WTC11 (cell line): ENCODE data around the gene PURA. TPM values are rescaled to one million over a fixed set of nuclear protein-coding genes. Genes with fewer than 3 reads are reported as not detected.

Experiments
- ATAC-seq: fragments of 200-7000 bp; cut with Tn5 transposase; 2 replicates; pipeline ENCODE4 v1.10.0; 2021; ENCODE audit warnings: mild to moderate bottlenecking, moderate library complexity
- CTCF ChIA-PET: fragments of 300-600 bp; sonication (Branson Sonifier 250); formaldehyde crosslinking; loops from one replicate; lab custom pipeline; 2021; ENCODE audit warnings: antibody characterized with exemption; lab: Charles Lee
- POLR2A ChIA-PET: fragments of 350-600 bp; sonication (Branson Sonifier 250); formaldehyde crosslinking; loops from one replicate; lab custom pipeline; 2021; ENCODE audit warnings: antibody characterized with exemption; lab: Charles Lee
- DNase-seq: peaks from one replicate; pipeline ENCODE4 v3.0.0; 2021; ENCODE audit warnings: low spot score
- H3K27ac Mint-ChIP-seq: 2 replicates; pipeline ENCODE4 v1.8.0; 2021; ENCODE audit warnings: mixed read lengths
- H3K27me3 Mint-ChIP-seq: 2 replicates; pipeline ENCODE4 v1.8.0; 2021; ENCODE audit warnings: low read depth, mild to moderate bottlenecking, moderate library complexity, mixed read lengths
- H3K36me3 Mint-ChIP-seq: 2 replicates; pipeline ENCODE4 v1.8.0; 2021; ENCODE audit warnings: mixed read lengths
- H3K4me1 Mint-ChIP-seq: 2 replicates; pipeline ENCODE4 v1.8.0; 2022; ENCODE audit warnings: mixed read lengths
- H3K4me3 Mint-ChIP-seq: 2 replicates; pipeline ENCODE4 v1.8.0; 2021; ENCODE audit warnings: mild to moderate bottlenecking, moderate library complexity, mixed read lengths
- H3K9me3 Mint-ChIP-seq: 2 replicates; pipeline ENCODE4 v1.8.0; 2021; ENCODE audit warnings: mixed read lengths
- FOXP1 ChIP-seq: sonication (generic); formaldehyde crosslinking; IDR thresholded peaks from 2 replicates; pipeline ENCODE4 v1.8.0; 2022; ENCODE audit warnings: missing genetic modification reagents, mild to moderate bottlenecking, moderate library complexity, borderline replicate concordance
- GRHL2 ChIP-seq: fragments of 250-450 bp; sonication (Bioruptor Pico); IDR thresholded peaks from 2 replicates; pipeline ENCODE4 v1.8.0; 2022; ENCODE audit warnings: mild to moderate bottlenecking, moderate library complexity; ENCODE audit not compliant: insufficient replicate concordance, severe bottlenecking
- GTF2I ChIP-seq: fragments of 250-450 bp; sonication (Bioruptor Pico); conservative IDR thresholded peaks from 2 replicates; pipeline ENCODE4 v1.4.0; 2021; ENCODE audit warnings: mild to moderate bottlenecking
- MYBL2 ChIP-seq: sonication (generic); formaldehyde crosslinking; IDR thresholded peaks from 2 replicates; pipeline ENCODE4 v1.8.1; 2023; ENCODE audit warnings: mild to moderate bottlenecking, moderate library complexity, missing genetic modification reagents
- PRDM15 ChIP-seq: sonication (generic); formaldehyde crosslinking; IDR thresholded peaks from 2 replicates; pipeline ENCODE4 v1.8.0; 2022; ENCODE audit warnings: missing genetic modification reagents
- PREB ChIP-seq: sonication (generic); formaldehyde crosslinking; IDR thresholded peaks from 2 replicates; pipeline ENCODE4 v1.8.1; 2022; ENCODE audit warnings: mild to moderate bottlenecking, missing genetic modification reagents, moderate library complexity, borderline replicate concordance
- STAT6 ChIP-seq: sonication (generic); formaldehyde crosslinking; conservative IDR thresholded peaks from 2 replicates; pipeline ENCODE4 v1.8.1; 2023; ENCODE audit warnings: mild to moderate bottlenecking, low read depth, missing genetic modification reagents, moderate library complexity
- TEAD1 ChIP-seq: sonication (generic); formaldehyde crosslinking; IDR thresholded peaks from 2 replicates; pipeline ENCODE4 v1.8.0; 2022; ENCODE audit warnings: mild to moderate bottlenecking, missing genetic modification reagents
- TP53 ChIP-seq: sonication (generic); formaldehyde crosslinking; IDR thresholded peaks from 2 replicates; pipeline ENCODE4 v1.8.1; 2023; ENCODE audit warnings: mild to moderate bottlenecking, missing genetic modification reagents
- USF2 ChIP-seq: sonication (generic); formaldehyde crosslinking; IDR thresholded peaks from 2 replicates; pipeline ENCODE4 v1.8.1; 2023; ENCODE audit warnings: mild to moderate bottlenecking, missing genetic modification reagents, moderate library complexity
- ZMAT4 ChIP-seq: fragments of 250-450 bp; sonication (Bioruptor Pico); IDR thresholded peaks from 2 replicates; pipeline ENCODE4 v1.9.0; 2021; ENCODE audit warnings: mild to moderate bottlenecking
- ZNF532 ChIP-seq: fragments of 250-450 bp; sonication (Bioruptor Pico); IDR thresholded peaks from 2 replicates; pipeline ENCODE4 v1.9.0; 2021; ENCODE audit warnings: mild to moderate bottlenecking, borderline replicate concordance
- total RNA-seq: library from RNA; stranded (reverse); gene quantifications from 3 replicates; pipeline ENCODE4 v1.2.3, GENCODE V29; 2021

PURA gene
- total RNA-seq, 1 experiment from 2014 or later: 9.0 TPM

GRCh38 chr5:140151144-140152021 is 37.5 kb downstream of the PURA start (continued):
- TF ChIP-seq ZMAT4 (CRISPR knock-in tag): no peak
- TF ChIP-seq PRDM15 (CRISPR knock-in tag): no peak
- no peak for TF ChIP-seq STAT6 (CRISPR knock-in tag)

GRCh38 chr5:140152022-140152999 is 38.4 kb downstream of the PURA start:
- H3K4me3 Mint-ChIP-seq: no peak overlapping the region
- no peaks in the 10 kb centered on the region for H3K9me3 Mint-ChIP-seq
- DNase-seq (no peak), ATAC-seq (no peak)
- ChIA-PET POLR2A (interaction anchor here (1.4 kb wide), 1 partner anchor 15 kb away, joined by 3 read pairs; no protein-coding TSS in a partner anchor), CTCF (interaction anchor here (0.5 to 8.7 kb wide), 10 partner anchors 8 to 442 kb away, joined by 3 to 92 read pairs (median 4); no protein-coding TSS in a partner anchor)
- no peak overlapping the region; the same call in 1 of the 2 replicates for H3K27ac Mint-ChIP-seq
- peaks cover 29% of the 10 kb centered on the region for H3K27me3 Mint-ChIP-seq
- TF ChIP-seq PREB (CRISPR knock-in tag): no peak
- TF ChIP-seq GTF2I (CRISPR knock-in tag): no peak
- H3K36me3 Mint-ChIP-seq: no peaks in the 10 kb centered on the region
- H3K4me1 Mint-ChIP-seq: peaks cover 38% of the 10 kb centered on the region

GRCh38 chr5:140153255-140153654 is 39.3 kb downstream of the PURA start:
- ATAC-seq (no peak), DNase-seq (no peak)
- no peaks in the 10 kb centered on the region for H3K36me3 Mint-ChIP-seq
- peaks cover 19% of the 10 kb centered on the region for H3K27me3 Mint-ChIP-seq
- ChIA-PET CTCF (interaction anchor here (0.5 to 8.7 kb wide), 17 partner anchors 9 to 366 kb away, joined by 3 to 92 read pairs (median 3); partner anchors contain the start of gene HBEGF), POLR2A (interaction anchor here (1.4 kb wide), 1 partner anchor 16 kb away, joined by 3 read pairs; no protein-coding TSS in a partner anchor)
- H3K4me1 Mint-ChIP-seq: peaks cover 38% of the 10 kb centered on the region
- peak overlapping the region; percentile 5; the same call in 1 of the 2 replicates for H3K4me3 Mint-ChIP-seq
- H3K27ac Mint-ChIP-seq: no peak overlapping the region
- H3K9me3 Mint-ChIP-seq: no peaks in the 10 kb centered on the region
- TF ChIP-seq FOXP1 (CRISPR knock-in tag) (no peak), TP53 (CRISPR knock-in tag) (no peak), USF2 (CRISPR knock-in tag) (no peak), TEAD1 (CRISPR knock-in tag) (no peak), MYBL2 (CRISPR knock-in tag) (no peak), GRHL2 (CRISPR knock-in tag) (no peak), ZNF532 (CRISPR knock-in tag) (no peak)
